ENCODE measurements around the gene LEPROT. TPM values are rescaled to one million over a fixed set of nuclear protein-coding genes. Genes with fewer than 3 reads are reported as not detected.

Gene LEPROT
- 10 to 100 TPM; 33.5 to 39.2 TPM for total RNA-seq
- 10 to 100 TPM; 23.6 to 43.4 TPM for polyA plus RNA-seq

- Histone ChIP-seq H3K36me3 (ENCODE audit: control insufficient read depth in 4 of 4, insufficient read depth in 3 of 4, low read depth in 1 of 4, low read length in 3 of 4) (peaks cover 0 to 6% (median 3%) of the 10 kb centered on the region in 4 donors), H3K9ac (ENCODE audit: low read depth in 1 of 2, low read length in 2 of 2) (peak within 1 kb of the TSS; percentile 69 to 79), H3K9me3 (ENCODE audit: control insufficient read depth in 4 of 4, low read length in 3 of 4) (no peaks in the 10 kb centered on the region), H3K27me3 (ENCODE audit: control insufficient read depth in 4 of 4, insufficient read depth in 4 of 4, low read length in 3 of 4) (no peaks in the 10 kb centered on the region), H3K4me3 (ENCODE audit: low read depth in 1 of 3, low read length in 3 of 3) (peak within 1 kb of the TSS; percentile 64 to 87 (median 83)), H3K27ac (ENCODE audit: low read depth in 1 of 2, low read length in 2 of 2) (peak within 1 kb of the TSS; percentile 86 to 92), H3K4me1 (ENCODE audit: control insufficient read depth in 4 of 4, insufficient read depth in 4 of 4, low read length in 3 of 4) (peaks cover 0 to 19% (median 12%) of the 10 kb centered on the region in 4 donors)
- DNase-seq (ENCODE audit: low spot score) = no peak
- under 1% methylated on average over 60 of the region's 60 CpGs for WGBS
- TF ChIP-seq, protein P1, sequence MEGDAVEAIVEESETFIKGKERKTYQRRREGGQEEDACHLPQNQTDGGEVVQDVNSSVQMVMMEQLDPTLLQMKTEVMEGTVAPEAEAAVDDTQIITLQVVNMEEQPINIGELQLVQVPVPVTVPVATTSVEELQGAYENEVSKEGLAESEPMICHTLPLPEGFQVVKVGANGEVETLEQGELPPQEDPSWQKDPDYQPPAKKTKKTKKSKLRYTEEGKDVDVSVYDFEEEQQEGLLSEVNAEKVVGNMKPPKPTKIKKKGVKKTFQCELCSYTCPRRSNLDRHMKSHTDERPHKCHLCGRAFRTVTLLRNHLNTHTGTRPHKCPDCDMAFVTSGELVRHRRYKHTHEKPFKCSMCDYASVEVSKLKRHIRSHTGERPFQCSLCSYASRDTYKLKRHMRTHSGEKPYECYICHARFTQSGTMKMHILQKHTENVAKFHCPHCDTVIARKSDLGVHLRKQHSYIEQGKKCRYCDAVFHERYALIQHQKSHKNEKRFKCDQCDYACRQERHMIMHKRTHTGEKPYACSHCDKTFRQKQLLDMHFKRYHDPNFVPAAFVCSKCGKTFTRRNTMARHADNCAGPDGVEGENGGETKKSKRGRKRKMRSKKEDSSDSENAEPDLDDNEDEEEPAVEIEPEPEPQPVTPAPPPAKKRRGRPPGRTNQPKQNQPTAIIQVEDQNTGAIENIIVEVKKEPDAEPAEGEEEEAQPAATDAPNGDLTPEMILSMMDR (IDR thresholded peaks at IDR 0.05; ENCODE audit: low read depth, low read length, missing input control) = no peak
- TF ChIP-seq HNF4G (IDR thresholded peaks at IDR 0.05) (no peak), NR2F2 (IDR thresholded peaks at IDR 0.05) (peak; percentile 7), RXRA (IDR thresholded peaks at IDR 0.05) (no peak), JUND (IDR thresholded peaks at IDR 0.05) (no peak), GABPA (IDR thresholded peaks at IDR 0.05 in 1 of 2, conservative IDR thresholded peaks at IDR 0.05 in 1 of 2) (peak; percentile 36 to 69), TAF1 (conservative IDR thresholded peaks at IDR 0.05) (peak; percentile 20), HNF4A (conservative IDR thresholded peaks at IDR 0.05) (no peak), REST (IDR thresholded peaks at IDR 0.05) (peak; percentile 15), FOXA2 (IDR thresholded peaks at IDR 0.05) (no peak), MAX (IDR thresholded peaks at IDR 0.05) (no peak), YY1 (IDR thresholded peaks at IDR 0.05) (peak; percentile 94), RAD21 (IDR thresholded peaks at IDR 0.05) (no peak), ZBTB33 (IDR thresholded peaks at IDR 0.05) (no peak), SP1 (IDR thresholded peaks at IDR 0.05) (no peak), EGR1 (IDR thresholded peaks at IDR 0.05; ENCODE audit: low read depth in 2 of 2) (no peak), FOXA1 (IDR thresholded peaks at IDR 0.05) (no peak)
- TF ChIP-seq, protein P2, sequence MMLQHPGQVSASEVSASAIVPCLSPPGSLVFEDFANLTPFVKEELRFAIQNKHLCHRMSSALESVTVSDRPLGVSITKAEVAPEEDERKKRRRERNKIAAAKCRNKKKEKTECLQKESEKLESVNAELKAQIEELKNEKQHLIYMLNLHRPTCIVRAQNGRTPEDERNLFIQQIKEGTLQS (IDR thresholded peaks at IDR 0.05) = peak; percentile 13
These were observed at the start of gene LEPROT, which contains the start of gene LEPR for GRCh38 chr1:65420590-65421350. Gene LEPROT, plus strand, starts transcription at chr1:65420668. Its CDS starts 57 bp downstream, at chr1:65420725. Gene LEPR, plus strand, starts transcription at chr1:65420668. Its CDS starts 144,898 bp downstream, at chr1:65565566.

Data from liver (tissue), 9 donors.